NCI-H1417 (cell line): ENCODE data around the gene COL13A1.

Source experiments
- DNase-seq, 3 experiments: peaks; one replicate each; lab custom pipeline; 2025; lab: John Stamatoyannopoulos, UW

COL13A1 gene

DNA sequence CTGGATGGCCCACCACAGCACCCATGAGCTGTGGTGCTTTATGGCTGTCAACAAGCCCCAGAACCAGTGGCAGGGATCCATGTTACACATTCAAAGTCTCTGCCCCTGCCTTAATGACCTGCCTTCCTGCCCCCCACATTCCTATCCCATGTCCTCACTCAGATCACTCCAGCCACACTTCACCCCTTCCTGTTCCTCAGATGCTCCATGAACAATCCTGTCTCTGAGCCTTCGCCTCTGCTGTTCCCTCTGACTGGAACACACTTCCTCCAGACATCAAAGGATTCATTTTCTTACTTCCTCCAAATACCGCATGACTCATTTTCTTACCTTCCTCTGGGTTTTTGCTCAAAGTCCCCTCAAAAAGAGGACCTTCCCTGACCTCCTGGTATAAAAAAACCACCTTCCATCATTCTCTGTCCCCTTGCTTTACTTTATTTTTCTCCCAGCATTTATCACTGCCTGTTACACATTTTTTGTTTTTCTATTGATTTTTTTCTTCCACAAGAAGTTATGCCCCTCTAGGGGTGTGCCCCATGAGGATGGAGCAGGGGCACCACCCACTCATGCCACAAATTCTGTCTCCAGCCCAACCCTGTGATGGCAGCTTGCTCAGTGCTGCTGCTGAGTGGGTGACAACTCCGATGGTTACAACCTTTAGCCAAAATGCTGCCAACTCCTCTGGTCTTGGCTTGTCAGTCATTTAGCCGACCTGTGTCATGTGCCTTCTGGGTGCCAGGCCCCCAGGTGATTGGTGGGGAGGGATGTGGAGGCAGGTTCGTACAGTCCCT is 18.2 kb downstream of the COL13A1 start:
- no peak for DNase-seq

DNA sequence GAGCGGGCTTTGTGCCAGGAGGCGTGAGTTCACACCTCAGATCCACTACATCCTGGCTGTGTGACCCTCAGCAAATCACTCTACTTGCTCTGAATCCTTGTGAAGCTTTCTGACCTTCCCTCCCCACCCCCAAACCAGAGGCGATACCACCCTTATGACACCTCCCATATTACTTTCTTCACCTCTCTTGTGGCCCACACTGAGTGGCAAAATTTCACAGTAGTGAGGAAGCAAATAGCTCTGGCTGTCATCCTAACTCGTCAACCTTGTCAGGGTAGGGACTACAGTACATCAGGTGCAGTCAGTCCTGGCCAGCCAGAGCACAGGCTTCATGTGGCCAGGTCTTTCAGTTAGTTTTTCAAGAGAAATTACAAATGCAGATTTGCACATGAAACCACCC is 19.1 kb downstream of the COL13A1 start:
- no peak for DNase-seq

- DNase-seq, result no peak
Observed at GRCh38 chr10:69825604-69826003, 23.9 kb downstream of the COL13A1 start.

GRCh38 chr10:69826094-69826493 is 24.4 kb downstream of the COL13A1 start:
- no peak for DNase-seq

DNA sequence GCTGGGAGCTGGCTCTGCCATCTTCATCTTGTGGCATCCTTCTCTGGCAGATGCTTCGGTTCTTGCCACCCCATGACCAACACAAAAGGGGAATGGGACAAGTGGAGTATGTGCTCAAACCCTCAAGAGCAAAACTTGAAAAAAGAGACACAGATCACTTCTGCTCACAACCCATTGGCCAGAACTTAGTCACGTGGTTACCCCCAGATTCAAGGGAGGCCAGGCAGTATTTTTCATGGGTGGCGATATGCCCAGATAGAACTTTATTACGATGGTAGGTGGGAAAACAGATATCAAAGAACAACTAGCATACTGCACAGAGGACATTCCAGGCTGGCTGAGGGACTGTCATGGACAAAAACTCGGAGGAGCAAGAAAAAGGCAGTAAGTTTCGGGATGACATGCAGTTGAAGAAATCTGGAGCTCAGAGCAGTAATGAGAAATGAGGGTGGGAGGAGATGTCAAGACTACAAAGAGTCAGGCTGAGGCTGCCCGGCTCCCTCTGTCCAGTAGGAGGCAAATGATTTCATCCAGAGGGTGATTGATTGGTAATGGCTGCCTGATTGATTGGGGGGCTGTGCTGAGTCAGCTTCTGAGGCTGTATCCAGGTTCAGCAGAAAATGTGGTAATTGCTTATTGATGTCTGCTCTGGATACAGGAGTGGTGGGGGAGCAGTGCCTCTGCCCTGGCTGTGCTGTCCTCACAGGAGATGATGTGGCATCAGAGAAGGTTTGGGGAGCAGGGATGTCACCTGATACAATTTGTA is 25.3 kb downstream of the COL13A1 start:
- DNase-seq, result no peak

DNA sequence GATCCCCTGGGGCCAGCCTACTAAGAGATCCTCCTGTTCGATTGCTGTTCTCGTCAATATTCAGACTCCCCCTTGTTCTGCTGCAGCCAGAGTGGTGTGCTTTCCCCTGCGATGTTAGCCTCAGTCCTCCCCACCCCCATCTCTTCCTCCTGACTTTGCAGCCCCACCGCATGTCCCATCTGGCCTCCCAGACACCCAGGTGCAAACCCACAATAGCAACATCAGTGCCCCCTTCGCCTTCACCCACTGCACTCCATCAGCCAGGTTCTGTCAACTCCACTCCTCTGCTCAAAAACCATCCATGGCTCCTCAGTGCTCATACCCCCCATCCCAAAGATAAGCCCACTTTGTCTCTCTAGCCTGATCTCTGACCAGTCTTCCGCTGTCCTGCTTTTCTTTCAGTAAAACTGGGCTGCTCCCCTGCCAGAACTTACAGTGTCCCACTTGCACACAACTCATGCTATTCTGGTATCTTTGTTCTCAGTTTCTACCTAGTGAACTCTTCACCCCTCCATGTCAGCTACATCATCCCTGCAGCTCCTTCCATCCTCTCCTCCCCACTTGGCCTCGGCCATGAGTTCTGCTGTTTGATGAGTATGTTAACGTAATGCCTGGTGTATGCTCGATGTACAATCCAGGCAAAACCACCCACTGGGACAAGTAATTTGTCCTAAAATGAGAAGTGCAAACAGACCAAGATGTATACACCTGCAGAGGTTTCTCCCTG is 26.6 kb downstream of the COL13A1 start:
- DNase-seq, result peak in 2 of 3 experiments; percentile 45 to 64

DNA sequence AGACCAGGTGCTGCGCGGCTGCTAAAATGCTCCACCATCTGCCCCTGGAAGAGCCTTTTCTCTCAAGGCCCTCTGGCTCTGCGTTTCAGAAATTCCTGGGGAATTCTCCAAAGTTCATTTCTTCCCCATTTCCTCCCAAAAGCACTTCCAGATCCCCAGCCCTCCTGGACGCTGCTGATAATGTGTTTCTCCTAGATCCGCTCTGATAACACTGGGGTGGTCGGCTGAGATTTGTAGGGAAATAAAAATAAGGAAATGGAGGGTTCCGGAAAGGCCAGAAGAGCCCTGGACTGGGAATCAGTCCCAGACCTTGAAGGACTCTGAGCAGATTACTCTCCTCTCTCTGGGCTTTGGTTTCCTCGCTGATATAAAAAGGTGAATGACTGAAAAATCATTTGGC is 28.1 kb downstream of the COL13A1 start:
- DNase-seq, result no peak

DNA sequence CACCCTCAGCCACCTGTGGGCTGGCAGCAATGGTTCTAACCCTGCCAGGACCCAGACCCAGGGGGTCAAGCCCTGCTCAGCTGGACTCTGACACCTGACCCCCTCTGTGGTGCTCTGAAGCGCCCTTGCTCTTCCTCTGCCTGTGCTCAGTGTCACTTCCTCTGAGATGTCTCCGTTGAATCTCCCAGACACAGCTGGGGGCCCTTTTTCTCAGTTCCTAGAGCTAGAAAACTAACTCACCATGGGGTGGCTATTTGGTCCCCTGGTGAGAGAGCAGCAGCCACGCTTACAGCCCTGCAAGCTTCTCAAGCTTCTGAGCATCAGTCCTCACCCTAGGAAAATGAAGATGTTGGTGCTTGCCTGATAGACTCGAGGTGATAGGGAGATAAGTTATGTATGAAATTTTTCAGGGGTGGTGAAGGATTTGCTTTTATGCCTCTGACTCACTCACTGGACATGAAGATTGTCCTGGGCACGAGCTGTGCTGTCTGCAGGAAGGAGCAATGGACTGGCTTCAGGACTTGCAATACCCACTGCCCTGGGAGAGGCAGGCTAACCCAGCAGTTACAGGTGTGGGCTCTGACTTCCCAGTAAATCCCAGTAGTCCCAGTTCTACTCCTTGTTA is 29.6 kb downstream of the COL13A1 start:
- DNase-seq, result peak in 1 of 3 experiments; percentile 4

DNA sequence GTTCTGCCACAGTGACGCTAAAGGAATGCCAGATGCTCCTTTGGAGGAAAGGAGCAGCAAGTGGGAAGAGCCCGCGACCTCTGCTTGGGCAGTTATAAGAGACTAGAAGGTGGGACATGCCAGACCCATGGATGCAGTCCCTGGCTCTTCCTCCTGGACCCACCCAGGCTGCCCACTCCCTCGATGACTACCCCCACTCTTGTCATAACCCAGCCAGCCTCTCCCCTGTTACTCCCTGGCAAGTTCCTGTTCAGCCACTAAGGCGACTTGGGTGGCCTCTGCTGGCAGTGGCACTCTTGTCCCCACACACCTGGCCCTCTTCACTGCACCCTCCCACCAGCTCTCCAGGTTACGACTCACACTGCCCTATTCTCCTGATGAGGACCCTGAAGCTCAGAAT is 33.5 kb downstream of the COL13A1 start:
- no peak for DNase-seq

DNA sequence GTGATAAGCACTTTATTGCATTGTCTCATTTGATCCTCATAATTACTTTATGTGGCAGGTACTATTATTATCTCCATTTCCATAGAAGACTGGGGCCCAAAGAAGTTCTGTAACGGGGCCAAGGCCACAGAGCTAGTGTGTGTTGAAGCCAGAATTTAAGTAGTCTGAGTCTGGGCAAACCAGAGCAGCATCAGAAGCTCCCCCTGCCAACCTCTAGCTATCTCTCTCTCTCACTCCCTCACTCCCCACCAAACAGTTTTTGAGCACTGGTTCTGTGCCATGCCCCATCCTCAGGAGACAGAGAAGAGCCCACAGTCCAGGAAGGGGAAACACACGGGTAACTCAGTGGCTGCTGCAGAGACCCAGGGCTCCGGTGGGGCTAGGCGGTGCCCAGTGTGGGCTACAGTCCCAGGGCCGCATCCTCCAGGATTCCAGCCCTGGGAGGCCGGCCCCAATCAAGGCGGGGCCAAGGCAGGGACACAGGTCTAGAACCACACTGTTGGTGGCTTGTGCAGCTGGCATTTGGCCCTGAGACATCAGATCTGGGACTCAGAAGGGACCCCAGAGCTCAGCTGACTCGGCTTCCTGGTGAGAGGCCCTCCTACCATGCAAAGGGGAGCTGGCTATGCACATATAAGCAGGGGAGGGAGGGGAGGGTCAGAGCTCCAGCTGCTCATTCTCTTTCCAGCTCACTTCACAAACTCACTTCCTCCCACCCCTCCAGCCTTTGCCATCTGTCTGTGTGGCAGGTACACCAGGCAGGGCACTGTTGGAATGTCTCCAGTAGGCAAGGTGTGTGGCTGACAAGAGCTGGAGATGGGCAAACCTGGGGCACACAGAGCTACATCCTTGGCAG is 34.4 kb downstream of the COL13A1 start:
- DNase-seq, result peak in 1 of 3 experiments; percentile 2

GRCh38 chr10:69836731-69837030 is 35.0 kb downstream of the COL13A1 start:
- DNase-seq, result no peak

DNA sequence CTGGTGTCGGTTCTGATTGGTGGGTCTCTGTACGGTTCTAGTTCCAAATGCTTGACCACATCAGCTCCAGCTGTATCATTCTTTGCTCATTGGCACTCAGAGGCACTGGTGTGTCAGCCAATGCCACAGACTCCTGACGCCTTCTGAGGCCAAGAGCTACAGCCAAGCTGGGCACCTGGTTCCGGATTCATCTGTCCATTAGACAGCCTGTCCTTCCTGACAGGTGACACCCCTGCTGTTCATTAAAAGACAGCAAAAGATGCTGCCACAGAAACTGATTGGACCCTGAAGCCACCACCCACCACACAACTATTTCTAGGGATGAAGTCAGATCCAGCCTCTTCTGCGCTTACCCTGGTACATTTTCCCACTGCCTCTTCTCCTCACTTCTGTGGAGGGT is 35.6 kb downstream of the COL13A1 start:
- no peak for DNase-seq

DNA sequence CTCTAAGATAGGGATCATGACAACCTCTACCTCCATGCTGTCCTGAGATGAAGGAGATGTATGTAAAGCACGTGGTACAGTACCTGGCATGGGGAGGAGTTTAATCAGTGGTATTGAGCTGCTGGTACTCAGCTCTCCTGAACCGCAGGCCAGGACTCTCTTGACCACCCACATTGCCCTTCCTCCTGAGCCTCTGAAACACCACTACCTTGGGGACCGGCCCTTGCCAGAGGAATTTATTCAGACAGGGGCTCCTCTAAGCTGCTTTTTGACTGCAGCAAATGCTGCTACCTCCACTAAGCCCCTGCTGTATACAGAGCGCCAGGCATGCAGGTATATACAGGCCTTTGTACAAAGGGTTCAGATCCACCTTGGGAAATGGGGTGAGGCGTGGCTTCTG is 36.7 kb downstream of the COL13A1 start:
- no peak for DNase-seq

DNA sequence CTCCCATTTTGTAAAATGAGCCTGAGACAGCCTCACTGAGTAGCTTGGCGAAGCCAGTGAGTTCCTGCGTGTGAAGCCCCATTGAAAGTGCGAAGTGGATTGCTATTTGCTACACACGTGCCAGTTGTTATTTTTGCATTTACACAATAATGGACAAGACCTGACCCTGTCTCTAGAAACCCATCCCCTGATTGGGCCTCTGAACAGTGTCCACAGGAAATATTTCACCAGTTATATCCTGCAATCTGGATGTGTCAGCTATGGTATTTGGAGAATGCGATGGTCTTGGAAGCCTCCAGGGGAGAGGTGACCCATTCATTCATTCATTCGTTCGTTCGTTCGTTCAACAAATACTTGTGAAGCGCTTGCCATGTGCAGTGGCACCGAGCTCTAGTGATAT is 37.1 kb downstream of the COL13A1 start:
- DNase-seq, result no peak

DNA sequence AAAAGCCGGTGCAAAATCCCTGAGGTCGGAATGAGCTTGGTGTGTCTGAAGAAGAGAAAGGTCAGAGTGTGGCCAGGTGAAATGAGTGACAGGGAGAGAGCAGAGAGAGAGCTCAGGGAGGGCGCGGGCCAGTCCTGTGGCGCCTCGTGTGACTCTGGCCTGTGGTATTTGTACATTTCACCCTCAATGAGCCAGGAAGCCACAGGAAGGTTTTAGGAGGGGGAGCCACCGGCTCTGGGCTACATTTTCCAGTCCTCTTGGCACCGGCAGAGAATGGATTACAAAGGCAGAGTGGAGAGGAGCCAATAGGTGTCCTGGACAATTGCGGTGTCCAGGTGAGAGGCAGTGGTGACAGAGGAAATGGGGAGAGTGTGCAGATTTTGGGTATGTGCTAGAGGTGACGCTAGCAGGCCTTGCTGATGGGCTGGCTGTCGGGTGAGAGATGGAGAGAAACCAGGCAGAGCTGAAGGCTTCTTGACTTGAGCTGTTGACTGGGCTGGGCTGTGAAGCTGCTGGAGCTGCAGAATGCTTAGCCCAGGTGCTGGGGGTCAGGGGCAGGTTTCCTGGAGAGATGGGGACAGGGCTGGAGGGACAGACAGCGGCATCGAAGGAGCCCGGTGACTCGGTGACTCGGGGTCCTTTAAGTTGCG is 38.1 kb downstream of the COL13A1 start:
- DNase-seq, result no peak

DNA sequence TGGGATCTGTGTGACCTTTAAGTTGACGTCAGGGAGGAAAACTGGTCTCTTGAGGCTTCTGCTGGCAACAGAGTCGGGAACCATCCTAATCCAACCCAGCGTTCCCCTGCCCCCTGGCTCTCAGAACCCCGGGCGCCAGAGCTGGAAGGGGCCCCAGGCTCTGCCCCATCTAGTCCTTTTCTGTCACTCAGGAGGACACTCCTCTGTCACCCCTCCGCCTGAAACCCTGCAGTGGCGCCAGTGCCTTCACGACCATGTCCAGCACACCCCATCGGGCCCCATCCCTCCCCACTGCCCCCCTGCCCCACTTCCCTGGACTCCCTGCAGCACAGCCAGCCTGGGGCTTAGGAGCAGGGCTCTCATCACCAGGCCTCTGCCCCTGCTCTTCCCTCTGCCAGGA is 39.1 kb downstream of the COL13A1 start:
- no peak for DNase-seq

GRCh38 chr10:69842020-69842419 is 40.3 kb downstream of the COL13A1 start:
- no peak for DNase-seq

DNA sequence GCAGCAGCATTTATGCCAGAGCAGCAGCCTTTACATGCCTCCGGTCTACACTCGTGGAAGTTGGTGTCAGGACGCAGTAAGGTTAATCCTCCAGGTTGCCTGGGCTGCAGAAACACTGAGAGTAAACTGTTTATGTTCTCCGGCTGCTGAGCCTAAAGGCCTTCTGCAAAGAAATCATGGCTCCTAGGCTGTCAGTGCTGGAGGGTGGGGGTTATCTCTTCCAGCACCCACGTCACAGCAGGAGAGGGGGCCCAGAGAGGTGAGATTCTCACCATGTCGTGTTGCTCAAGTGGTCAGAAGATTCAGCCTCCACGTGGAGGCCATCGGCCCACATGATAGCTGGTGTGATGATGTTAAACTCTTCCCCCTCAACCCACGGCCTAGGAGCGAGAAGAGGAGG is 41.2 kb downstream of the COL13A1 start:
- DNase-seq, result no peak

GRCh38 chr10:69843923-69844322 is 42.2 kb downstream of the COL13A1 start:
- no peak for DNase-seq

DNA sequence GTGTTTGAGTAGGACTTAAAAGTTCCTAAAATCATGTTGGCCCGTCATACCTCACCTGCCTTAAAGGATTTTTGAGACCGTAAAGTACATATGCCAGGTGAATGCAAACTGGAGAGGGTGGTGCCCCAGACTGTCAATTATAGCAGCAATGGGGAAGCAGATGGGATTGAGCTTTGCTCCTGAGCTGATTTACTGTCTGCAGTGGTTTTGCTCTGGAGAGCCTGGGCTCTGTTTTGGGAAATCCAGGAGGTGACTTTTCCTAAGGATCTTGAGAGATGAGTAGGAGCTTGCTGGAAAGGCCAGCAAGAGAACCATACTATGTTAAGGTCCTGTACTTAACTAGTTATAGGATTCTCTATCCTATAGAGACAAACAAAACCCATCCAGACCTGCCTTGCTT is 43.0 kb downstream of the COL13A1 start:
- DNase-seq, result peak in 1 of 3 experiments; percentile 46
